Heart left ventricle (tissue), 13 donors: ENCODE data around the gene EIF4ENIF1.

Source experiments
- CTCF ChIP-seq, 12 donors: fragments of 200-600 bp; sonication (generic) in 4 of 12; IDR thresholded peaks; one replicate each; pipeline versions ENCODE4 v1.5.0 to v1.8.0; 2018 to 2022; ENCODE audit warnings: antibody characterized with exemption in 12 of 12, mild to moderate bottlenecking in 5 of 12
- POLR2A ChIP-seq, 2 donors: fragments of 450-650 bp; IDR thresholded peaks; one replicate each; pipeline ENCODE4 v1.6.1; 2017; ENCODE audit warnings: antibody characterized with exemption in 2 of 2, mild to moderate bottlenecking in 2 of 2, moderate library complexity in 2 of 2
- donor health status: ischemic (EF 13 %, LVEDD 7.1; RV severe dilation, severe dysfunction).
- donor health status: DM: no; HTN: yes; CAD: no.
- donor health status: DM: no; HTN: no; CAD: no.
- donor health status: ischemic (EF 25% LVEDD 6.9; RV normal size, moderate dysfunction).
- donor health status: ischemic (EF 25% LVEDD 5.7; RV mildly dilated, moderate dysfunction).
- donor health status: ischemic (EF 35%, LVEDD 5.7; RV mildly dilated, moderate dysfunction).
- donor health status: nonischemic (EF 11% LVEDD 7.7; RV severe dilation, severe dysfunction).
- donor health status: DM: yes; HTN: yes; CAD: no.
- donor health status: PGD.
- donor health status: ischemic (EF 29% LVEDD 5.4; RV normal size, mild dysfunction).
- donor health status: nonischemic (EF 23%, LVEDD 6.1; RV moderate dilation, normal function).

- TF ChIP-seq CTCF (IDR thresholded peaks at IDR 0.05) (no peak), POLR2A (IDR thresholded peaks at IDR 0.05) (no peak)
These were observed 2.5 kb upstream of the EIF4ENIF1 start for GRCh38 chr22:31492151-31492550.
